ENCODE data around the gene PPP1R9A.
A peak's percentile ranks its signal among the peaks of the same experiment; 100 is the strongest.

The PPP1R9A gene

DNA sequence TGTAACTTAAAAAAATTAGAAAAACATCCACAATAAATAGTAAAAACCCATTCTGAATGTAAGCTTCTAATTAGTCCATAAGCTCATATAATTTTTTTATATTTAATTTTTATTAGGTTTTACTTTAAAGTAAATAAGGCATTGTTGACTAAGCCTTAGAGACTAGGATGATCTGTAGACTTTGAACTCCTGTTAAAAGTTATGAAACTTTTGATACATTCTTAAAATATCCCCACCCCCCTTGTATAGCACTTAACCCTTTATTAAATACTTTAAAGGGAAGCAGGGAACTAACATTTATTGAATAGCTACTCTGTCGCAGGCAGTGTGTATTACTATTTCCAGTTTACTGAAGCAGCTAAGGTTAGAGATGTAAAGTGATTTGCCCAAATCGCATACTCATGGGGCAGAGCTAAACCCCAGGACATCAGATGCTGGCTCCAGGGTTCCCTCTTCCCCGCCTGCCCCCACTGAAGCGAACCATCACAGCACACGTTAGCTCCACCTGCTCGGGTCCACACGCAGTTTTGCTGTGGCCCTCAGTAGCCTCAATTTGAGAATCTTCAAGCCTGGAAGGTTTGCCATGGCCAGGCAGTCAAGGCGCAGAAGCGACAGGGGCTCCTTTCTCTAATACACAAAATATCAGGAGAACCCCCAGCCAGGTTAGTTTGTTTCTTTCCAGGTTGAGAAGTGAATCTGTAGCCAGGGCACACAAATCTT is 416.2 kb downstream of the PPP1R9A start:
- no peak for DNase-seq

DNA sequence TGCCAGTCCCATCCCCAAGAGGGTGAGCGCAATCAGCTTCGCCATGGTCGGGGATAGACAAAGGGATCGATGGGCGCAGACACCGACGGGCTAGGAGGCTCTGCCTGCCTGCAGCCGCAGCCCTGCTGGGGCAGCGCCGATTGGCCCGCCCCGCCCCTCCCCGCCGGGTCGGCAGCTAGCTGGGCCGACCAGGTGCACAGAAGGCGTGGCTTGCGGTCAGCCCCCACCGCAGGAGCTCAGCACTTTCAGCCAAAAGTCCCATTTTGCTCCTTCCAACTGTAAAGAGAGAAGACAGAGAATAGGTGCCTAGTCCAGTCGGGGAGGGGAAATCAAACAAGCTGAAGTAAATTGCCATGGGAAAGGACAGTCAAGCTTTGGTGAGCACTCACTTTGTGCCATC is 417.0 kb downstream of the PPP1R9A start, which contains the start of gene PON1:
Gene PON1, minus strand, starts transcription at position 102 of the 400 bp plus-strand sequence. Its CDS starts 57 bp downstream, at position 45.
- DNase-seq: no peak

DNA sequence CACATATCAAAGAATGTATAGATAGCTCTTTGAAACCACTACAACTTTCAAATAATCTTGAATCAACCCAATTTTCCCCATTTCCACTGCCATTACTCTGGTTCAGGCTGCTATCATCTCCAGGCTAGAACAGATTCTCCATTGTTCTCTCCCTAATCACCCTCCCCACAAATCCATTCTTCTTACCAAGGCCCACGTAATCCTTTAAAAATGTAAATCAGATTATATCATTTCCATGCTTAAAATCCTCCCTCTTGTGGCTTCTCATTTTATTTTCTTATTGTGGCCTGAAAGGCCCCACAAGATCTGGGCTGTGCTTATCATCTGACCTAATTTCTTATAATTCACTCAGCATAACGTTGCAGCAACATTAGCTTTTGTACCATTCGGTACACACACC is 420.0 kb downstream of the PPP1R9A start:
- DNase-seq: no peak

DNA sequence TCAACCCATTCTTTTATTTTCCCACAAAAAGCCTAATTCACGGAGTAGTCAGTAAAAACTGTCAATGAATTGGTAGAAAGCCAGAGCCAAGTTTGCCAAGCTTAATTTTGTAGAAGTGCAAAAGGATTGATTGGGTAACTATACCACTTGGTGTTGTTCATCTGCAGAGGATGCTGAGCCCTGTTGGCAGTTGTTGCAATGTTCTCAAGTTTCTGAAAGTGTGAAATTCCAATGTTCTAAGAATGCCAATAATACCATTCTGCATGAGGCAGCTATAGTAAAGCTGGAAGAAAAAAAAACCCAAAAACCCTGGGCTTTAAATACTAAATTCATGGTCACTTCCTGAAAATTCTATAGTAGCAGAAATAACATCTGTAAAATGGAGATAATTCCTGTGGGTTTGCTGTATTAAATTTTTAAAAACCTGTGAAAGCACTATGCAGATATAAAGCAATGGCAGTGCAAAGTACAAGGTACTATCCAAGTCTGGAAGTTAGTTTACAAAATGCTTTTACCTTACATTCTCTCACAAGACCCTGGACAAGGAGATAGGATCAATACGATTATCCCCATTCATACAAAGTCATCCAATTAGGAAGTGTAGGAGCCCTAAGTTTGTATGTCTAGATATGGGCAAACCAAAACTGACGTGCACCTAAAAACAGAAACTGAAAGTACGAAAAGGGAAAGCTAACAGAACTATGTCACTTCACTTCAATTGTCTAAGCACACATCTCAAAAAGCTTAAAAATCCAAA is 423.0 kb downstream of the PPP1R9A start:
- peak; percentile 26 for DNase-seq

- no peak for DNase-seq
Observed at GRCh38 chr7:95330961-95331337, 423.6 kb downstream of the PPP1R9A start.

DNA sequence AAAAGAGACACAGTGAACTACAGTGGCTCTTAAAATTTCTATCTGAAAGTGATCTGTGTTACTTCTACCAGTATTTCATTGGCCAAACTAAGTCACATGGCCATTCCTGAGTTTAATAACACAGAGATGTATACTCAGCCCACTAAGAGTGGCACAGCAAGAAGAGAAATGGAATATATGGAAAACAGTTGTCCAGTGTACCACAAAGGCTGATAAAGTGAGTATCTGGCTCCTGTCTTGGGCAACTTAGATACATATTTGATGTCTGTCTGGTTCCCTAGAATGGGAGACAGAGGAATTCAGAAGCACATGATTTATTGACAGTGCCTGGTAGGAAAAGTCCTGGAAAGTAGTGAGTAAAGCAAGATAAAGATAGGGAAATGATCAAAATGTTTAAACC is 427.1 kb downstream of the PPP1R9A start:
- no peak for DNase-seq

- DNase-seq: no peak
Observed at GRCh38 chr7:95335093-95335492, 427.7 kb downstream of the PPP1R9A start.

DNA sequence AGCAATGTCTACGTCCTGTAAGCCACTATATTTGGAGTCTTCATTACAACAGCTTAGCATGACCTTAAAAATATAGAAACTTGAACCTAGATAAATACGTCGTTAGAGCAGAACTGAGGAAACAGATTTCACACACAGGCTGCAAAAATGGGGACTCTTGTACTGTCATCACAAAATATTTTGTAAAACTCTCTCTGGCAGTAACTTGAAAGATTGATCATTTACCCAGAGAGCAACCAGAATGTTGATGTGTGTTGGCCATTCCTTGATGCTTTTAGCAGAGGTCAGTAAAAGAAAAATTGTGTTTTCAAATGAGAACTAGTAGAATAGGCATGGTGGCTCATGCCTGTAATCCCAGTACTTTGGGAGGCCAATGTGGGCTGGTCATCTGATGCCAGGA is 431.4 kb downstream of the PPP1R9A start:
- DNase-seq: no peak

DNA sequence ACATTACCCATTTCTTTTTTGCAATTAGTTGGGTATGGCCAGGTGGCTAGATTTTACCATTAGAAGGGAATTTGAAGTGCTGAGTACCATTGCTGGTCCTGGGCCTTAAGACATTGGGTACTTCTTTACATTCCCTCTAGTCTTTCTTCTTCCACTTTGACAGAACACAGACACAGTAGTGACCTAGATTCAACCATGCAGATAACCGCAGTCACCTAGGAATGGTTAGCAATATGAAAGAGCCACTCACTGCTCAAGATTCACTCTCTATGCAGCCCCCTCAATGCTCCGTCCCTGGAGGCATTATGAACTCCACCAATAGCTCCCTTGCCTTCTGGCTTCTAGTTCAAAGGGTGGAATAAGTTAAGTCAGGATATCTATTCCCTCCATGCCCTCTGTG is 433.1 kb downstream of the PPP1R9A start:
- no peak for DNase-seq

DNA sequence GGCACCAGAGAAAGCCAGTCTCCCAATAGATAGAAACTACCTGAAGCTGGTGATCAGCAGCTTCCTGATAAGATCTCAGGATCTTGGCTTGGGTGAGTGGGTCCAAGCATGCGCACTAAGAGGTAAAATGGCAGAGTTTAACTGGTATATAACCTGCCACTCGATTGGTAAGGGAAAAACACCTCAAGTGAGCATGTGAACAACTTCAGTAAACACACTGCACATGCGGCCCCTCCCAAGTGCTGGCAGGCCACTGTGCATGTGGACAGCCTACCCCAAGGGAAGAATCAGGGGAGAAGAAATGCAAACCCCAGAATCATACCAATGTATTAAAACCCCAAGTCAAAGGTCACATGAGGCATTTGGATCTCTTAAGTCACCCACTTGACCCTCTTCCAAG is 434.6 kb downstream of the PPP1R9A start:
- no peak for DNase-seq

- no peak for DNase-seq
Observed at GRCh38 chr7:95342642-95343307, 435.4 kb downstream of the PPP1R9A start.

Measured in activated CD4-positive, alpha-beta T cell treated with anti-CD3 and anti-CD28 coated beads, Interleukin-2, Interleukin-6, amounts not matched to agents 100 ng/mL and 50 ng/mL, durations not matched to agents 16 hours and 8 hours (primary cell).